Neural cell (in vitro differentiated cells): ENCODE measurements around the gene NETO1.

Source experiments
- EP300 ChIP-seq: fragments of 450-650 bp; conservative IDR thresholded peaks from 2 replicates; pipeline ENCODE4 v1.6.1; 2014; ENCODE audit warnings: antibody characterized with exemption, mild to moderate bottlenecking, moderate library complexity; ENCODE audit not compliant: poor library complexity, severe bottlenecking
- EZH2 ChIP-seq: fragments of 200-600, 300-800 bp; shearing (Covaris generic), sonication (generic); IDR thresholded peaks from 2 replicates; pipeline ENCODE4 v1.6.1; 2014; ENCODE audit warnings: antibody characterized with exemption, low read length, borderline replicate concordance, mild to moderate bottlenecking; ENCODE audit not compliant: insufficient read depth, poor library complexity, severe bottlenecking
- POLR2AphosphoS5 ChIP-seq: IDR thresholded peaks from 2 replicates; pipeline ENCODE4 v1.6.1; 2012
- RAD21 ChIP-seq: fragments of 450-650 bp; conservative IDR thresholded peaks from 2 replicates; pipeline ENCODE4 v1.6.1; 2014; ENCODE audit warnings: antibody characterized with exemption, mild to moderate bottlenecking, moderate library complexity
- SMC3 ChIP-seq: fragments of 450-650 bp; conservative IDR thresholded peaks from 2 replicates; pipeline ENCODE4 v1.6.1; 2014; ENCODE audit warnings: antibody characterized with exemption, mild to moderate bottlenecking, moderate library complexity; ENCODE audit not compliant: poor library complexity
- TAF1 ChIP-seq: IDR thresholded peaks from 2 replicates; pipeline ENCODE4 v1.6.1; 2012; ENCODE audit warnings: low read depth
- TF ChIP-seq, protein P1 (sequence below): fragments of 450-650 bp; IDR thresholded peaks from 2 replicates; pipeline ENCODE4 v1.5.1; 2014; ENCODE audit warnings: antibody characterized with exemption, mild to moderate bottlenecking, moderate library complexity; ENCODE audit not compliant: poor library complexity, severe bottlenecking
- TF ChIP-seq, protein P2 (sequence below): IDR thresholded peaks from 2 replicates; pipeline ENCODE4 v1.6.1; 2012; ENCODE audit warnings: borderline replicate concordance

DNA sequence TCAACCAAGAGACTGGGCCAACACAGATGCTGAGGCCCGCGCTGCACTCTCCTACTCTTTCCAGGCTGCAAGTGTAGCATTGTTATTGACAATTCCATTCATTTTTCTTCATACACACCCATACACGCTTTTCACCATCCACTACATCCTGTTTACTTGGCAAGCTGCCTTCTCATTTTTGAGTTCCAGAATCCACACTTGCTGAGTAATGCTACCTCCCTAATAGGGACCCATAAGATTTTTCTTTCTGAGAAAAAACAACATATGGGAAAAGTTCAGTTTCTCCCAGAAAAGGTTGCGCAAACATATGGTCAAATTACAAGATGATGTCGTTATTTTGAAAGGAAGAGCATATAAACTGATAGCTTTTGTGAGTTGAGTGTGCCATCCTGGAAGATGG lies 3.3 kb upstream of the NETO1 start:
- TF ChIP-seq, protein P1, sequence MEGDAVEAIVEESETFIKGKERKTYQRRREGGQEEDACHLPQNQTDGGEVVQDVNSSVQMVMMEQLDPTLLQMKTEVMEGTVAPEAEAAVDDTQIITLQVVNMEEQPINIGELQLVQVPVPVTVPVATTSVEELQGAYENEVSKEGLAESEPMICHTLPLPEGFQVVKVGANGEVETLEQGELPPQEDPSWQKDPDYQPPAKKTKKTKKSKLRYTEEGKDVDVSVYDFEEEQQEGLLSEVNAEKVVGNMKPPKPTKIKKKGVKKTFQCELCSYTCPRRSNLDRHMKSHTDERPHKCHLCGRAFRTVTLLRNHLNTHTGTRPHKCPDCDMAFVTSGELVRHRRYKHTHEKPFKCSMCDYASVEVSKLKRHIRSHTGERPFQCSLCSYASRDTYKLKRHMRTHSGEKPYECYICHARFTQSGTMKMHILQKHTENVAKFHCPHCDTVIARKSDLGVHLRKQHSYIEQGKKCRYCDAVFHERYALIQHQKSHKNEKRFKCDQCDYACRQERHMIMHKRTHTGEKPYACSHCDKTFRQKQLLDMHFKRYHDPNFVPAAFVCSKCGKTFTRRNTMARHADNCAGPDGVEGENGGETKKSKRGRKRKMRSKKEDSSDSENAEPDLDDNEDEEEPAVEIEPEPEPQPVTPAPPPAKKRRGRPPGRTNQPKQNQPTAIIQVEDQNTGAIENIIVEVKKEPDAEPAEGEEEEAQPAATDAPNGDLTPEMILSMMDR, result no peak
- TF ChIP-seq RAD21, result no peak
- no peak for TF ChIP-seq EP300
- TF ChIP-seq EZH2, result no peak
- TF ChIP-seq SMC3, result no peak
- no peak for TF ChIP-seq POLR2AphosphoS5
- TF ChIP-seq, protein P2, sequence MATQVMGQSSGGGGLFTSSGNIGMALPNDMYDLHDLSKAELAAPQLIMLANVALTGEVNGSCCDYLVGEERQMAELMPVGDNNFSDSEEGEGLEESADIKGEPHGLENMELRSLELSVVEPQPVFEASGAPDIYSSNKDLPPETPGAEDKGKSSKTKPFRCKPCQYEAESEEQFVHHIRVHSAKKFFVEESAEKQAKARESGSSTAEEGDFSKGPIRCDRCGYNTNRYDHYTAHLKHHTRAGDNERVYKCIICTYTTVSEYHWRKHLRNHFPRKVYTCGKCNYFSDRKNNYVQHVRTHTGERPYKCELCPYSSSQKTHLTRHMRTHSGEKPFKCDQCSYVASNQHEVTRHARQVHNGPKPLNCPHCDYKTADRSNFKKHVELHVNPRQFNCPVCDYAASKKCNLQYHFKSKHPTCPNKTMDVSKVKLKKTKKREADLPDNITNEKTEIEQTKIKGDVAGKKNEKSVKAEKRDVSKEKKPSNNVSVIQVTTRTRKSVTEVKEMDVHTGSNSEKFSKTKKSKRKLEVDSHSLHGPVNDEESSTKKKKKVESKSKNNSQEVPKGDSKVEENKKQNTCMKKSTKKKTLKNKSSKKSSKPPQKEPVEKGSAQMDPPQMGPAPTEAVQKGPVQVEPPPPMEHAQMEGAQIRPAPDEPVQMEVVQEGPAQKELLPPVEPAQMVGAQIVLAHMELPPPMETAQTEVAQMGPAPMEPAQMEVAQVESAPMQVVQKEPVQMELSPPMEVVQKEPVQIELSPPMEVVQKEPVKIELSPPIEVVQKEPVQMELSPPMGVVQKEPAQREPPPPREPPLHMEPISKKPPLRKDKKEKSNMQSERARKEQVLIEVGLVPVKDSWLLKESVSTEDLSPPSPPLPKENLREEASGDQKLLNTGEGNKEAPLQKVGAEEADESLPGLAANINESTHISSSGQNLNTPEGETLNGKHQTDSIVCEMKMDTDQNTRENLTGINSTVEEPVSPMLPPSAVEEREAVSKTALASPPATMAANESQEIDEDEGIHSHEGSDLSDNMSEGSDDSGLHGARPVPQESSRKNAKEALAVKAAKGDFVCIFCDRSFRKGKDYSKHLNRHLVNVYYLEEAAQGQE, result no peak
- no peak for TF ChIP-seq TAF1
